ENCODE results near the gene UPK2.

UPK2 gene

GRCh38 chr11:118939953-118940598, 16.0 kb upstream of the UPK2 start (continued):
- TF ChIP-seq PRDM10 (tag by site-specific recombination; IDR thresholded peaks at IDR 0.05) = peak; percentile 70
- TF ChIP-seq ZNF792 (tag by site-specific recombination; IDR thresholded peaks at IDR 0.05) = no peak
- TF ChIP-seq ZIC2 (tag by site-specific recombination; IDR thresholded peaks at IDR 0.05) = 0 out of 2 replicates have a peak, but pooled peaks have one; percentile 13
- no peak for TF ChIP-seq ZNF623 (tag by site-specific recombination; IDR thresholded peaks at IDR 0.05)
- TF ChIP-seq ZNF544 (tag by site-specific recombination; IDR thresholded peaks at IDR 0.05) = no peak
- peak; percentile 60 for TF ChIP-seq ZNF341 (tag by site-specific recombination; IDR thresholded peaks at IDR 0.05; ENCODE audit: low read depth)
- peak; percentile 33; the same call in 1 of the 2 replicates for TF ChIP-seq GLIS1 (tag by site-specific recombination; IDR thresholded peaks at IDR 0.05)
- TF ChIP-seq ZNF610 (tag by site-specific recombination; IDR thresholded peaks at IDR 0.05; ENCODE audit: borderline replicate concordance) = no peak
- TF ChIP-seq MEIS1 (CRISPR knock-in tag; IDR thresholded peaks at IDR 0.05; ENCODE audit: borderline replicate concordance) = no peak
- no peak for TF ChIP-seq ZSCAN16 (tag by site-specific recombination; IDR thresholded peaks at IDR 0.05)
- no peak for TF ChIP-seq ZNF202 (tag by site-specific recombination; IDR thresholded peaks at IDR 0.05; ENCODE audit: borderline replicate concordance)

DNA sequence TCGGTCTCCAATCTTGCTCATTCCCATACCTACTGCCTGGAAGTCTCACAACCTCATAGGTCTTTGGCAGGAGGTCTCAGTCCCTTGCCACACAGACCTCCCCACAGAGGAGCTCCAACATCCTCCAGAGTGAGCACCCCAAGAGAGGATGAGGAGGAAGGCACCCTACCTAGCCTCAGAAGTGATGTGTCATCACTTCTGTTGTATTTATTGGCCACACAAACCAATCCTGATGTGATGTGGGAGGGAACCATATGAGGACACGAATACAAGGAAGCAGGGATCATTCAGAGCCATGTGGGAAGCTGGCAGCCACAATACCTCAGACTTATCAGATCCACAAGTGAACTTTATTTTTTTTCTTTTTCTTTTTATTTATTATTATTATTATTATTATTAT, 9.0 kb upstream of the UPK2 start:
- no peak for TF ChIP-seq SCRT1 (tag by site-specific recombination; IDR thresholded peaks at IDR 0.05; ENCODE audit: borderline replicate concordance)
- no peak for TF ChIP-seq ZNF571 (tag by site-specific recombination; IDR thresholded peaks at IDR 0.05)
- no peak for TF ChIP-seq ZNF354C (tag by site-specific recombination; IDR thresholded peaks at IDR 0.05; ENCODE audit: borderline replicate concordance, low read depth)
- TF ChIP-seq REPIN1 (tag by site-specific recombination; IDR thresholded peaks at IDR 0.05; ENCODE audit: low read depth) = no peak
- POLR2A ChIA-PET = no interaction called here
- CTCF ChIA-PET = interaction anchor here (0.6 to 1.9 kb wide), 2 partner anchors 10 to 11 kb away, joined by 3 to 8 read pairs; no protein-coding TSS in a partner anchor
- Histone ChIP-seq H3K9me3 (ENCODE audit: control insufficient read depth, insufficient read depth, low read depth, low read length) (no peaks in the 10 kb centered on the region), H3K36me3 (ENCODE audit: control insufficient read depth in 2 of 2, insufficient read depth in 1 of 2, low read length in 2 of 2) (no peaks in the 10 kb centered on the region), H3K4me3 (ENCODE audit: low read depth, low read length) (no peak overlapping the region), H3K27ac (ENCODE audit: extremely low read depth, low read depth, low read length) (no peak overlapping the region), H3K4me1 (ENCODE audit: control insufficient read depth, insufficient read depth, low read length) (no peaks in the 10 kb centered on the region)

- Histone ChIP-seq H3K27ac (ENCODE audit: extremely low read depth, low read depth, low read length) (no peak overlapping the region), H3K4me1 (ENCODE audit: control insufficient read depth, insufficient read depth, low read length) (no peaks in the 10 kb centered on the region), H3K36me3 (ENCODE audit: control insufficient read depth in 2 of 2, insufficient read depth in 1 of 2, low read length in 2 of 2) (no peaks in the 10 kb centered on the region), H3K4me3 (ENCODE audit: low read depth, low read length) (no peak overlapping the region), H3K9me3 (ENCODE audit: control insufficient read depth, insufficient read depth, low read depth, low read length) (no peaks in the 10 kb centered on the region)
- TF ChIP-seq ZNF23 (tag by site-specific recombination; IDR thresholded peaks at IDR 0.05; ENCODE audit: borderline replicate concordance) (no peak), ZNF558 (tag by site-specific recombination; IDR thresholded peaks at IDR 0.05) (no peak), WT1 (tag by site-specific recombination; IDR thresholded peaks at IDR 0.05) (no peak), ZNF624 (tag by site-specific recombination; IDR thresholded peaks at IDR 0.05) (no peak), ZNF248 (tag by site-specific recombination; IDR thresholded peaks at IDR 0.05) (no peak), ZNF707 (tag by site-specific recombination; IDR thresholded peaks at IDR 0.05) (no peak), SALL2 (tag by site-specific recombination; IDR thresholded peaks at IDR 0.05; ENCODE audit: borderline replicate concordance) (no peak)
- TF ChIP-seq, protein P1, sequence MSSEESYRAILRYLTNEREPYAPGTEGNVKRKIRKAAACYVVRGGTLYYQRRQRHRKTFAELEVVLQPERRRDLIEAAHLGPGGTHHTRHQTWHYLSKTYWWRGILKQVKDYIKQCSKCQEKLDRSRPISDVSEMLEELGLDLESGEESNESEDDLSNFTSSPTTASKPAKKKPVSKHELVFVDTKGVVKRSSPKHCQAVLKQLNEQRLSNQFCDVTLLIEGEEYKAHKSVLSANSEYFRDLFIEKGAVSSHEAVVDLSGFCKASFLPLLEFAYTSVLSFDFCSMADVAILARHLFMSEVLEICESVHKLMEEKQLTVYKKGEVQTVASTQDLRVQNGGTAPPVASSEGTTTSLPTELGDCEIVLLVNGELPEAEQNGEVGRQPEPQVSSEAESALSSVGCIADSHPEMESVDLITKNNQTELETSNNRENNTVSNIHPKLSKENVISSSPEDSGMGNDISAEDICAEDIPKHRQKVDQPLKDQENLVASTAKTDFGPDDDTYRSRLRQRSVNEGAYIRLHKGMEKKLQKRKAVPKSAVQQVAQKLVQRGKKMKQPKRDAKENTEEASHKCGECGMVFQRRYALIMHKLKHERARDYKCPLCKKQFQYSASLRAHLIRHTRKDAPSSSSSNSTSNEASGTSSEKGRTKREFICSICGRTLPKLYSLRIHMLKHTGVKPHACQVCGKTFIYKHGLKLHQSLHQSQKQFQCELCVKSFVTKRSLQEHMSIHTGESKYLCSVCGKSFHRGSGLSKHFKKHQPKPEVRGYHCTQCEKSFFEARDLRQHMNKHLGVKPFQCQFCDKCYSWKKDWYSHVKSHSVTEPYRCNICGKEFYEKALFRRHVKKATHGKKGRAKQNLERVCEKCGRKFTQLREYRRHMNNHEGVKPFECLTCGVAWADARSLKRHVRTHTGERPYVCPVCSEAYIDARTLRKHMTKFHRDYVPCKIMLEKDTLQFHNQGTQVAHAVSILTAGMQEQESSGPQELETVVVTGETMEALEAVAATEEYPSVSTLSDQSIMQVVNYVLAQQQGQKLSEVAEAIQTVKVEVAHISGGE (tag by site-specific recombination; conservative IDR thresholded peaks at IDR 0.05; ENCODE audit: low read depth) = no peak
- ChIA-PET CTCF (interaction anchor here (1.0 to 1.9 kb wide), 2 partner anchors 9 to 39 kb away, joined by 3 to 8 read pairs; no protein-coding TSS in a partner anchor), POLR2A (no interaction called here)
These were observed 8.1 kb upstream of the UPK2 start for GRCh38 chr11:118948000-118948399.

All from HEK293 (cell line).